ENCODE measurements around the gene ADA.

- no peak for TF ChIP-seq TBX3 (IDR thresholded peaks at IDR 0.05; ENCODE audit: borderline replicate concordance)
- no peak for TF ChIP-seq EED (CRISPR knock-in tag; IDR thresholded peaks at IDR 0.05)
- TF ChIP-seq HMGXB4 (CRISPR knock-in tag; IDR thresholded peaks at IDR 0.05; ENCODE audit: borderline replicate concordance in 1 of 2, low read depth in 1 of 2): no peak
- TF ChIP-seq ZFP36L2 (CRISPR knock-in tag; IDR thresholded peaks at IDR 0.05): no peak
- no peak for TF ChIP-seq ZNF776 (CRISPR knock-in tag; IDR thresholded peaks at IDR 0.05)
- TF ChIP-seq ZFP36 (IDR thresholded peaks at IDR 0.05; ENCODE audit: borderline replicate concordance, low read depth, low read length, partially characterized antibody): no peak
- TF ChIP-seq BRD4 (CRISPR knock-in tag; IDR thresholded peaks at IDR 0.05): no peak
- no peak for TF ChIP-seq ZNF563 (CRISPR knock-in tag; IDR thresholded peaks at IDR 0.05)
- TF ChIP-seq FOXA1 (IDR thresholded peaks at IDR 0.05): no peak
- TF ChIP-seq FOXA1 (CRISPR knock-in tag; IDR thresholded peaks at IDR 0.05): no peak
- no peak for TF ChIP-seq CTCF (CRISPR knock-in tag; IDR thresholded peaks at IDR 0.05)
Observed at GRCh38 chr20:44681796-44682566, 30.5 kb upstream of the ADA start.

Data from HepG2 (cell line).